Measurements from ENCODE around the gene AEBP1. TPM values are rescaled to one million over a fixed set of nuclear protein-coding genes. Genes with fewer than 3 reads are reported as not detected.

AEBP1 gene
- total and polyA plus RNA-seq, 3 donors from 2014 or later: 74.5 to 168 (median 102) TPM

- Histone ChIP-seq H3K9me3 (no peaks in the 10 kb centered on the region), H3K36me3 (ENCODE audit: low read depth, missing control alignments) (no peaks in the 10 kb centered on the region), H3K27ac (no peak overlapping the region), H3K4me3 (no peak overlapping the region), H3K27me3 (no peaks in the 10 kb centered on the region), H3K4me1 (peaks cover 5% of the 10 kb centered on the region)
- DNase-seq: no peak
- TF ChIP-seq CTCF (IDR thresholded peaks at IDR 0.05): no peak
- no peak for TF ChIP-seq POLR2A (IDR thresholded peaks at IDR 0.05)
- whole genome bisulfite sequencing, 2 donors: 64 to 75% methylated on average over 33 of the region's 33 CpGs
- intact Hi-C loops (cut with DNase I; ENCODE audit: low total_unique reads): no loop called here
Observed at GRCh38 chr7:44147026-44147991, 43.2 kb downstream of the AEBP1 start.

- no peak for DNase-seq
- TF ChIP-seq CTCF (IDR thresholded peaks at IDR 0.05) (no peak), POLR2A (IDR thresholded peaks at IDR 0.05) (no peak)
- Histone ChIP-seq H3K4me3 (no peak overlapping the region), H3K4me1 (peaks cover 5% of the 10 kb centered on the region), H3K27me3 (no peaks in the 10 kb centered on the region), H3K27ac (no peak overlapping the region), H3K9me3 (no peaks in the 10 kb centered on the region), H3K36me3 (ENCODE audit: low read depth, missing control alignments) (no peaks in the 10 kb centered on the region)
- 84 to 86% methylated on average over 2 of the region's 2 CpGs for WGBS, 2 donors
- intact Hi-C loops (cut with DNase I; ENCODE audit: low total_unique reads): no loop called here
Observed at GRCh38 chr7:44148166-44148565, 44.0 kb downstream of the AEBP1 start.

- no peak for DNase-seq
- Histone ChIP-seq H3K27me3 (no peaks in the 10 kb centered on the region), H3K4me1 (peaks cover 5% of the 10 kb centered on the region), H3K36me3 (ENCODE audit: low read depth, missing control alignments) (no peaks in the 10 kb centered on the region), H3K9me3 (no peaks in the 10 kb centered on the region), H3K27ac (no peak overlapping the region), H3K4me3 (no peak overlapping the region)
- intact Hi-C loops (cut with DNase I; ENCODE audit: low total_unique reads): no loop called here
- TF ChIP-seq CTCF (IDR thresholded peaks at IDR 0.05): no peak
- no peak for TF ChIP-seq POLR2A (IDR thresholded peaks at IDR 0.05)
- 85 to 86% methylated on average over 9 of the region's 9 CpGs for WGBS, 2 donors
Observed at GRCh38 chr7:44148961-44149536, 44.9 kb downstream of the AEBP1 start.

GRCh38 chr7:44149571-44150465, 45.7 kb downstream of the AEBP1 start:
- Histone ChIP-seq H3K27ac (no peak overlapping the region), H3K27me3 (no peaks in the 10 kb centered on the region), H3K4me3 (no peak overlapping the region), H3K4me1 (peaks cover 5% of the 10 kb centered on the region), H3K9me3 (no peaks in the 10 kb centered on the region), H3K36me3 (ENCODE audit: low read depth, missing control alignments) (no peaks in the 10 kb centered on the region)
- no peak for DNase-seq
- TF ChIP-seq CTCF (IDR thresholded peaks at IDR 0.05) (no peak), POLR2A (IDR thresholded peaks at IDR 0.05) (no peak)
- intact Hi-C loops (cut with DNase I; ENCODE audit: low total_unique reads): no loop called here
- WGBS, 2 donors: 83 to 97% methylated on average over 9 to 18 of the region's 18 CpGs

Data from testis (tissue), 3 donors.